Neural progenitor cell (in vitro differentiated cells): ENCODE results near the gene NOXRED1. TPM values are rescaled to one million over a fixed set of nuclear protein-coding genes. Genes with fewer than 3 reads are reported as not detected.

Experiments used
- DNase-seq: peaks from one replicate; pipeline ENCODE4 v3.0.0-alpha.2; 2016; ENCODE audit warnings: low spot score
- H2AFZ ChIP-seq: fragments of 200-600 bp; sonication (generic); replicated peaks from 2 replicates; pipeline ENCODE4 v1.6.1; 2016; ENCODE audit warnings: antibody characterized with exemption
- H3F3A ChIP-seq: fragments of 200-600 bp; sonication (generic); 2 replicates; pipeline ENCODE4 v1.6.1; 2016; ENCODE audit warnings: antibody characterized with exemption, low read depth
- H3K27ac ChIP-seq: fragments of 200-600 bp; sonication (generic); 2 replicates; pipeline ENCODE4 v1.5.1; 2016; ENCODE audit warnings: mild to moderate bottlenecking
- H3K27me3 ChIP-seq: fragments of 200-600 bp; sonication (generic); 2 replicates; pipeline ENCODE4 v1.6.1; 2016; ENCODE audit warnings: mild to moderate bottlenecking, moderate library complexity
- H3K36me3 ChIP-seq: fragments of 200-600 bp; sonication (generic); 2 replicates; pipeline ENCODE4 v1.5.1; 2016
- H3K4me1 ChIP-seq: fragments of 200-600 bp; sonication (generic); 2 replicates; pipeline ENCODE4 v1.6.1; 2016; ENCODE audit warnings: mixed run types
- H3K4me2 ChIP-seq: fragments of 200-600 bp; sonication (generic); 2 replicates; pipeline ENCODE4 v1.6.1; 2016
- H3K4me3 ChIP-seq: fragments of 200-600 bp; sonication (generic); 2 replicates; pipeline ENCODE4 v1.5.1; 2016
- H3K79me2 ChIP-seq: fragments of 200-600 bp; sonication (generic); 2 replicates; pipeline ENCODE4 v1.6.1; 2016; ENCODE audit warnings: low read depth
- H3K9ac ChIP-seq: fragments of 200-600 bp; sonication (generic); 2 replicates; pipeline ENCODE4 v1.6.1; 2016
- H3K9me3 ChIP-seq: fragments of 200-600 bp; sonication (generic); 2 replicates; pipeline ENCODE4 v1.5.1; 2016; ENCODE audit warnings: low read depth
- H4K20me1 ChIP-seq: fragments of 200-600 bp; sonication (generic); 2 replicates; pipeline ENCODE4 v1.6.1; 2016; ENCODE audit warnings: low read depth
- H3K27ac Mint-ChIP-seq: 3 replicates; pipeline ENCODE4 v1.8.0; 2021; ENCODE audit warnings: mixed read lengths
- H3K27me3 Mint-ChIP-seq: 2 replicates; pipeline ENCODE4 v1.8.0; 2022; ENCODE audit warnings: low read depth, mild to moderate bottlenecking, inconsistent platforms, moderate library complexity, mixed read lengths; ENCODE audit not compliant: insufficient read depth
- H3K36me3 Mint-ChIP-seq: 3 replicates; pipeline ENCODE4 v1.8.0; 2021; ENCODE audit warnings: mixed read lengths
- H3K4me1 Mint-ChIP-seq: 3 replicates; pipeline ENCODE4 v1.8.0; 2021; ENCODE audit warnings: mixed read lengths
- H3K4me3 Mint-ChIP-seq: 3 replicates; pipeline ENCODE4 v1.8.0; 2021; ENCODE audit warnings: mild to moderate bottlenecking, moderate library complexity, mixed read lengths
- H3K9me3 Mint-ChIP-seq: 3 replicates; pipeline ENCODE4 v1.8.0; 2020; ENCODE audit warnings: mixed read lengths
- CTCF ChIP-seq: fragments of 200-600 bp; sonication (generic); IDR thresholded peaks from 2 replicates; pipeline ENCODE4 v1.5.1; 2017; ENCODE audit warnings: antibody characterized with exemption, mild to moderate bottlenecking
- EZH2 ChIP-seq: fragments of 200-600 bp; sonication (generic); IDR thresholded peaks from 2 replicates; pipeline ENCODE4 v1.6.1; 2017; ENCODE audit warnings: antibody characterized with exemption, mild to moderate bottlenecking, moderate library complexity
- EZH2phosphoT487 ChIP-seq: fragments of 200-600 bp; sonication (generic); IDR thresholded peaks from 2 replicates; pipeline ENCODE4 v1.6.1; 2017; ENCODE audit warnings: antibody characterized with exemption
- total RNA-seq: library from RNA; depleted of rRNA; stranded (reverse); fragments of >200 nt; gene quantifications from 2 replicates; pipeline ENCODE4 v1.2.3, GENCODE V29; 2015; ENCODE audit warnings: low replicate concordance

The NOXRED1 gene
- total RNA-seq, 1 donor from 2014 or later: 0.07 TPM

GRCh38 chr14:77376771-77377501 is 46.4 kb downstream of the NOXRED1 start, which contains the start of the genes SAMD15 and TMED8:
Gene SAMD15 (plus strand): TSS chr14:77377379. CDS start chr14:77377419, 40 bp downstream.
Gene TMED8 (minus strand): TSS chr14:77377094. CDS start chr14:77377053, 41 bp downstream.
- Histone ChIP-seq H3K79me2 (peaks cover 25% of the 10 kb centered on the region), H4K20me1 (no peaks in the 10 kb centered on the region), H3K4me1 (peaks cover 28% of the 10 kb centered on the region), H3K9me3 (no peaks in the 10 kb centered on the region), H3K36me3 (no peaks in the 10 kb centered on the region), H3F3A (peaks cover 13% of the 10 kb centered on the region), H3K4me3 (peak within 1 kb of the TSS; percentile 80), H3K27ac (peak within 1 kb of the TSS; percentile 48), H3K9ac (peak within 1 kb of the TSS; percentile 84), H3K27me3 (no peaks in the 10 kb centered on the region), H2AFZ (peak within 1 kb of the TSS; percentile 93), H3K4me2 (peak within 1 kb of the TSS; percentile 85)
- TF ChIP-seq CTCF: peak; percentile 43
- no peak for TF ChIP-seq EZH2phosphoT487
- TF ChIP-seq EZH2: peak; percentile 25
- peak within 1 kb of the TSS; percentile 93 for H3K27ac Mint-ChIP-seq
- H3K4me1 Mint-ChIP-seq: peaks cover 25% of the 10 kb centered on the region
- no peaks in the 10 kb centered on the region for H3K27me3 Mint-ChIP-seq
- no peaks in the 10 kb centered on the region for H3K9me3 Mint-ChIP-seq
- H3K4me3 Mint-ChIP-seq: peak within 1 kb of the TSS; percentile 93
- peak; percentile 93 for DNase-seq
- peaks cover 17% of the 10 kb centered on the region for H3K36me3 Mint-ChIP-seq

DNA sequence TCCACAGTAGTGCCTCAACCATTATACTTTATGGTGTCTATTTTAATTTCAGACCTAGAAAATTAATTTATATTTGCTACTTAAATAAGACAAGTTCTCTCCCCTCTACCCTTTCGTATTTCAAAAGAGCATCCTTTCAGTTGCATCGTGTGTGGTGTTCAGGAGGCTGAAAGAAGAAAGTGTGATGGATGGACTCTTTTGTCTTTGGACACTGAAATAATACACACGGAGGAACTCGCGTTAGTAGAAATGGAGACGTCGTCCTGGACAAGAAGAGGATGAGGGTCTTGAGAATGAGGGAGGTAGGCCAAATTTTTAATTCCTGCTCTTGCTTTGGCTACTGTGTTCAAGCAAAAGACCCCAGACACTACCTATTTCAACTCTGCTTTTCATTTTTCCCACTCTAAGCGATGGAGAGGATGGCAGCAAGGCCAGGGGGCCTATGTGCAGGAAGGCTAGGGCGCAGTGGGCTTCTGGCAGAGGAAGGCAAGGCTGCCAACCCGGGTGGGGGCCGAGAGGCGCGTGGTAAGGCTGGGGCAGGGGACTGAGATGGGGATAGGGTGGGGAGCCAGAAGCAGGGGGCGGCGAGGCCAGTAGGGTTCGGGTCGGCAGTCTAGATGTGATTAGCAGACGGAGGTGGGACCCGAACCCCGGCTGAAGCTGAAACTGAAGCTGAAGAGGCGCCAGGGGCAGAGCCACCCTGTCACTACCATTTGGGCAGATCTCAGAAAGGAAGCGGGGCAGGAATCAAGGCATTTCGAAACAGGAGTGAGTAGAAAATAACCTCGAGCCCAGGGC is 47.2 kb downstream of the NOXRED1 start:
- peak overlapping the region; percentile 93 for H2AFZ ChIP-seq
- DNase-seq: peak; percentile 43
- Mint-ChIP-seq H3K4me1 (peaks cover 27% of the 10 kb centered on the region), H3K27ac (peak overlapping the region; percentile 93), H3K27me3 (no peaks in the 10 kb centered on the region), H3K36me3 (peaks cover 16% of the 10 kb centered on the region), H3K9me3 (no peaks in the 10 kb centered on the region), H3K4me3 (peak overlapping the region; percentile 93)
- TF ChIP-seq EZH2 (no peak), EZH2phosphoT487 (no peak), CTCF (no peak)
- peaks cover 32% of the 10 kb centered on the region for H3K4me1 ChIP-seq
- H3K9me3 ChIP-seq: no peaks in the 10 kb centered on the region
- no peaks in the 10 kb centered on the region for H3K27me3 ChIP-seq
- no peak overlapping the region for H3K27ac ChIP-seq
- H3K79me2 ChIP-seq: peaks cover 31% of the 10 kb centered on the region
- peaks cover 17% of the 10 kb centered on the region for H3F3A ChIP-seq
- H3K9ac ChIP-seq: peak overlapping the region; percentile 84
- H4K20me1 ChIP-seq: no peaks in the 10 kb centered on the region
- H3K4me3 ChIP-seq: peak overlapping the region; percentile 80
- H3K36me3 ChIP-seq: no peaks in the 10 kb centered on the region
- peak overlapping the region; percentile 85 for H3K4me2 ChIP-seq

DNA sequence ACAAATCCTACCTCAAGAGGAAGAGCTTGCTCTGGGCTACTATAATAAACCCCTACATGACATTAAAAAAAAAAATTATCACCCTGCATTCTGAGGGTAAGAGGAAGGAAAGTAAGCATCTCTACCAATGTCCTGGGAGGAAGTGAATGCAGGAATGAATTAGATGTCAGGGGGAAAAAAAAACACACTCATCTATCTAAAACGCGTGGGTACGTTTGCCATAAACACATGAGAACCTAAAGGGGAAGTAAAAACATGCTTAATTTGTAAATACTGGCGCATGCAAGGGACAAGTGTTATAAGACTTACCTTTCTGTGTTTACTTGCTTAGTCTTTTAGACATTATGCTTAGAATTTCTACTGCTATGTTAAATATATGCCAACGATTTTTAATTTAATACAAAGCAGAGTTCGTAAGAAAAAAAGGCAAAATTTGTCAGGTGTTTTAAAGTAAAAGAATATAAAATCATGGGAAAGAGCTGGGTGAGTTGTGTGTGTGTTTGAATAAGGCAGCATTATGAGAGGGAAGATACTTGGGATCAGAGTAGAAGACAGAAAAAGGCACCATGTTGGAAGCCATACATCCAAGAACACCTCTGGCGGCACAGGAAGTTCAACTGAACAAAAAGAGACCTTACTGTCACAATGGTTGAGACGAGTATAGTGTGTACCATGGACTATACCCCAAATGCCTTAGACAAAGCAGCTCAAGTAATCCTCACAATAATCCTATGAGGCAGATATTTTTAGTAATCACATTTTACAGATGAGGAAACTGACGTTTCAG is 48.0 kb downstream of the NOXRED1 start:
- Mint-ChIP-seq H3K27me3 (no peaks in the 10 kb centered on the region), H3K27ac (no peak overlapping the region), H3K9me3 (no peaks in the 10 kb centered on the region), H3K36me3 (peaks cover 9% of the 10 kb centered on the region), H3K4me3 (peak overlapping the region; percentile 93), H3K4me1 (peaks cover 27% of the 10 kb centered on the region)
- TF ChIP-seq EZH2: no peak
- no peak for TF ChIP-seq CTCF
- TF ChIP-seq EZH2phosphoT487: no peak
- H3K36me3 ChIP-seq: no peaks in the 10 kb centered on the region
- peak overlapping the region; percentile 80 for H3K4me3 ChIP-seq
- no peaks in the 10 kb centered on the region for H3K27me3 ChIP-seq
- H3K9me3 ChIP-seq: no peaks in the 10 kb centered on the region
- H2AFZ ChIP-seq: no peak overlapping the region
- H3K79me2 ChIP-seq: peaks cover 34% of the 10 kb centered on the region
- peaks cover 17% of the 10 kb centered on the region for H3F3A ChIP-seq
- H3K9ac ChIP-seq: no peak overlapping the region
- H3K27ac ChIP-seq: no peak overlapping the region
- no peak for DNase-seq
- no peaks in the 10 kb centered on the region for H4K20me1 ChIP-seq
- H3K4me1 ChIP-seq: peaks cover 32% of the 10 kb centered on the region
- peak overlapping the region; percentile 85 for H3K4me2 ChIP-seq
